NCI-H1048 (cell line): ENCODE results near the gene FAM89A.

Experiments
- DNase-seq: peaks from one replicate; lab custom pipeline; 2025; lab: John Stamatoyannopoulos, UW

The FAM89A gene

DNA sequence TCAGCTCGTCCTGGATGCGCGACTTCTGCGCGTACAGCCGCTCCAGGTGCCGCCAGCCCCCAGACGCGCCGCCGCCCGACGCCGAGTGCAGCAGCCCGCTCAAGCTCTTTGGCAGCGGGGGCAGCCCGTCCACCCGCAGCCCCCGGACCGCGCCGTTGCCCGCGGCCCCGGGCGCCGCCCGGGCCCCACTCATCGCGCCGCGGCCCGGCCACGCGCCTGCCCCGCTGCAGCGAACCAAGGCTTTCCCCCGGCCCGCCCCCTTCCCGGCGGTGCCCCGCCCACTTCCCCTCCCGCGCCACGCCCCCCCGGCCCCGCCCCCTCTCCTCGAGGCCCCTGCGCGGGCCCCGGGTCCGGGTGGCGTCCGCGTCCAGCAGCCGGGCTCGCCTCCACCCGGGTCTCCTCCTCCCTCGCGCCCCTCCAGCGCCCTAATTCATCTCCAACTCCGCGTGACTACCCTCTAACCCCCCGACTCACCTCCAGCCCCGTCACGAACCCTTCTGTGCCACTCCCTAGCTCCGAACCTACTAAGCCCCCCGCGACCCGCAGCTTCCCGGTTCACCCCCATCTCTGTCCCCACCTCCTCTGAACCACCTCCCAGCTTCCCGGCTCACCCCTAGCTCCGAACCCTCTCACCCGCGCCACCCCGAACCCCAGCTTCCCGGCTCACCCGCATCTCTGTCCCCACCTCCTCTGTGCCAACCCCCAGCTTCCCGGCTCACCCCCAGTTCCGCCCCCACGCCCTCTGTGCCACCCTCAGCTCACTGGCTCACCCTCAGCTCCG is at the start of gene FAM89A:
FAM89A (minus strand) TSS at position 236 of the 781 bp plus-strand sequence; CDS start at position 193, 43 bp downstream.
- DNase-seq: no peak

DNA sequence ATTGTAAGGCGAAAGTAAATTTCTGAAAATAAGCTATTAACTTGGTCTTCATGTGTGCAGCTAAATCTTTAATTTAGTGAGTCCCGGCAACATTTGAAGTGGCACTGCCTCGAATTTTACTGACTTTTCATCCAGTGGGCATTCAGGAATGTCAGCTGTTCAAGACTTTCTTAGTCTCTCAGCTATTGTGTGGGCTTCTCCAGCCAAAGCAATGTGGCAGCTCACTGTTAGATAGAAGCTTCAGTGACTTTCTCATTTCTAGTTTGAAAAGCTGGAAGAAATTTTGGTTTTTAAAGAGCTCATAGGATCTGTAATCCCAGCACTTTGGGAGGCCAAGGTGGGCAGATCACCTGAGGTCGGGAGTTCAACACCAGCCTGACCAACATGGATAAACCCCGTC is 44.3 kb upstream of the FAM89A start:
- no peak for DNase-seq

DNA sequence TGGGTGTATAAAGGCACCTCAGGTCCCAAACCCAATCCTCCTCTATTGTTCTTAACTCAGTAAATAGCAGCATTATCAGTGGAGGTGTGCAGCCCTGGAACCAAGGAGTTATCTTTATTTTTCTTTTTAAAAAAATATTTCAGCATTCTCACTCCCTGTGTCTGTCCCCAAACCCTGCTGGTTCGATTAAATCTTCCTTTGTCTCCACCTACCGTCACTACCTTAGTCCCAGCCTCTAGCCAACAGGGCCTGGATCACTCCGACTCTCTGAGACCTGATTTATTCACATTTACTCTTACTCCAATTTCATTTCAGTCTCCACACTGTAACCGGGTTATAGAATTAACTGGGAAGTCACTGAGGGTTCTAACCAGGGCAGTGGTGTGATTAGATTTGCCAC is 39.1 kb upstream of the FAM89A start:
- no peak for DNase-seq

DNA sequence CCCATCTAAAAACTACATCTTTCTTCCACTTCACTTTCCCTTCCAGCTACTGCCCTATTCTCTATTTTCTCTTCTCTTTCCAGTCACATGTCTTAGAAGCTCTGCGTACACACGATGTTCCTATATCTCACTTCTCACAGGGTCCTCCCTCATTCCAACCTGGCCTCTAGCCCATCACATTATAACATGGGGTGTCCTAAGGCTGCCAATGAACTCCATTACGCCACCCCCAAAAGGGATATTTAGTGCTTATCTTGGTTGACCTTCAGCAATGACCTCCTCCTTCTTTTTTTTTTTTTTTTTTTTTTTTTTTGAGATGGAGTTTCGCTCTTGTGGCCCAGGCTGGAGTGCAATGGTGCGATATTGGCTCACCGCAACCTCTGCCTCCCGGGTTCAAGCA is 38.2 kb upstream of the FAM89A start:
- no peak for DNase-seq

DNA sequence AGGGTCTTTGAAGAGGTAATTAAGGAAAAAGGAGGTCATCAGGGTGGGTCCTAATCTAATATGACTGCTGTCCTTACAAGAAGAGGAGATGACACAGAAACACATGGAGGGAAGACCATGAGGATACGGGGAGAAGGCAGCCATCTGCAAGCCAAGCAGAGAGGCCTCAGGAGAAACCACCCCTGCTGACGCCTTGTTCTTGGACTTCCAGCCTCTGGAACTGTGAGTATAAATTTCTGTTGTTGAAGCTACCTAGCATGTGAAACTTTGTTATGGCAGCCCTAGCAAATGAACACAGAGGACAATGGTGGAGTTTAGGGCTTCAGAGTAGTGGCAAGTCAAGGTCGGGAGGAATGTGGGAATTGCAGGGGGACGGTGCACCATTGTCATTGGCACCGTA is 36.7 kb upstream of the FAM89A start:
- DNase-seq: no peak

DNA sequence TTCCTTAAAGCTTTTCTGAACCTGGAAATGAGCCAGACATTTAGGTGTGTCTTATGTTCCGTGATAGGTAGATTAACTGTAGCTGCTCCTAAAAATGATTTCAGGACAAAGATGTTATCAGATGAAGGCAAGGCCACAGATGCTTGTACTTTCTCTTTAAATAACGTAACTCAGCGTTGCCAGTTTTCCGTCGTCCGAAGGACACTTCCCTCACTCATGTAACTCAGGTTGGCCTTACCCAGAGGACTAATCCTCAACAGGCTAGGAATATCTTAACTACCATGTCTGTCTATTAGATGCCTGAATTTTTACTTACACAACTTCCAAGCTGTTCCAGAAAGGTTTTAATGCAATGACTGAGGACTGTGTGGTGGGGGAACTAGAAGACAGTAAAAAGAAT is 35.4 kb upstream of the FAM89A start:
- no peak for DNase-seq

DNA sequence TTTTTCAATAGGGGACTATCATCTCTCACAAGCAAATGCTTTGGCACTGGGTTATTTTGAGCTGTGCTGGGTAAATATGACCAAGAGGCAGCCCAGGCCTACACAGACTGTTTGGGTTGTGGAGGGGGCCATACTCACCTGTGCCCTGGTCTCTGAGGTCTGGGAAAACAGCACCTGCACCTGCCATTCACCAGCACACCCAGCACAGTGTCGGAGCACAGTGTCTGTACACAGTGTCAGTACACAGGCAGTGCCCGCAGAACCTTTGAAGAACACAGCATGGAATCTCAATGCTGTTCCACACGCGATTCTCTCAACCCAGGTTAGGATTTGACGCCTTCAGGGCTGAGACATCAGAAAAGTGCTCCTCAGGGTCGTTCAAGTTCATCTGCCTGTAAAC is 35.0 kb upstream of the FAM89A start:
- DNase-seq: no peak

DNA sequence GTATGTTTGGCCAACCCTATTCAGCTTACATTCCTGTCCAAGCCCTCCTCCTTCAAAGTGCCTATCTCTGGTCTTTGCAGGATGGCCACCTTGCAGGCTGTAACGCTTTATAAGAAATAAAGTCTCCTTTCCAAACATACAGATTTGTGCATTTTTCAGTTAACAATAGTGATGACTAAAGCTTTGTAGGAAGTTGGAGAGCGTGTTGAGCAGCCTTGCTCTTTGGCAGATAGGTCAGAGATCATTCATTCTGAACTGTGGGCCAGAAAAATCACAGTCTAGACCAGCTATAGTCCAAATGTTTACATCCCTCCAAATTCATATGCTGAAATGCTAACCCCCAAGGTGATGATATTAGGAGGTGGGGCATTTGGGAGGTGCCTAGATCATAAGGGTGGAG is 34.0 kb upstream of the FAM89A start:
- no peak for DNase-seq

DNA sequence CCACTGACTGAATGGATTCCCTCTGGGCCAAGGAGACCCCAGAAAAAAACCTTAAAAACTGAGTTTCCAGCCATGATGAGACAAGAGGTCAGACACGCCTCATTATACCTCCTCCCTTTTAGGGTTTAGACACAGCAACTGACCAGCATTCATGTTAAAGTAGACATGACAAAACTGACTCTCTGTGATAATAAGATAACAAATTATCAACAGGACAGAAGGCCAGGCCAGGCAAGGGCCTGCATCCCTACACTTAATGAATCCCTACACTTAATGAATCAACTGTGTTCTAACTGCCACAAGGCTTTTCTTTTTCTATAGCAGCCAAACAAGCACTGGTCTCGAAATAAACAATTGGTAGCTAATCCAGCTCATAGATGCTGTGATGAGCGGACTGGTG is 33.3 kb upstream of the FAM89A start:
- DNase-seq: no peak

DNA sequence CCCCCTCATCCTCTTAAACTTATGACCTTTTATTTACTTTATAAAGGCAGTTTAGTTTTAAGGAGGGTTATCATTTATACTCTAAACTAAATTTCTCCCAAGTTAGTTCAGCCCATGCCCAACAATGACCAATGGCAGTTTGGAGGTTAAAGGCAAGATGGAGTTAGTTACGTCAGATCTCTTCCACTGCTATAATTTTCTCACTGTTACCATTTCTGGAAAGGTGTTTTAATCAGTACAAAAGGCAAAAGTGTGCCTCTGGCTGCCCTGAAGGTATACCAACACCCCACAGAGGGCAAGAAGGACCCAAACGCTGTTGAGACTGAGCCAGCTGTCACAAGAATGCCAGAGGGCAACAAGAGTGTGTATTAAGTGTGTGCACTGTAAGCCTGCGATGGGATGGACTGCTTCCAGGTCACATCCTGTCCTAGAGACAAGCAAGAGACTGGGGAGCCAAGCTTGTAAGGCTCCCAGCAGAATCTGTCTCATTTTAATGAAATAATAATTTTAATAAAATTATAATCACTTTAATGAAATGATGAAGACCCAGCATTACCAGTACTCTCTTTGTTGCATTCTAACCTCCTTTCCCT is 32.5 kb upstream of the FAM89A start:
- no peak for DNase-seq

DNA sequence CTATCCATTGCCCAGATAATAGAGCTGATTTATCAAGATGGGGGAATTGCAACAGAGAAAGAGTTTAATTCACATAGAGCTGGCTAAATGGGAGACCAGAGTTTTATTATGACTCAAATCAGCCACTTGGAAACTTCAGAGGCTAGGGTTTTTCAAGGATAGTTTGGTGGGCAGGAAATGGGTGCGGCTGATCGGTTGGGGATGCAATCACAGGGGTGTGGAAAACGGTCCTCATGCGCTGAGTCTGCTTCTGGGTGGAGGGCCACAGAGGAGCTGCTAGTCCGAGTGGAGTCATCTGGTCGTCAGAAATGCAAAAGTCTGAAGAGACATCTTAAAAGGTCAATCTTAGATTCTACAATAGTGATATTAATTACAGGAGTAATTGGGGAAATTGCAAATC is 32.0 kb upstream of the FAM89A start:
- no peak for DNase-seq

DNA sequence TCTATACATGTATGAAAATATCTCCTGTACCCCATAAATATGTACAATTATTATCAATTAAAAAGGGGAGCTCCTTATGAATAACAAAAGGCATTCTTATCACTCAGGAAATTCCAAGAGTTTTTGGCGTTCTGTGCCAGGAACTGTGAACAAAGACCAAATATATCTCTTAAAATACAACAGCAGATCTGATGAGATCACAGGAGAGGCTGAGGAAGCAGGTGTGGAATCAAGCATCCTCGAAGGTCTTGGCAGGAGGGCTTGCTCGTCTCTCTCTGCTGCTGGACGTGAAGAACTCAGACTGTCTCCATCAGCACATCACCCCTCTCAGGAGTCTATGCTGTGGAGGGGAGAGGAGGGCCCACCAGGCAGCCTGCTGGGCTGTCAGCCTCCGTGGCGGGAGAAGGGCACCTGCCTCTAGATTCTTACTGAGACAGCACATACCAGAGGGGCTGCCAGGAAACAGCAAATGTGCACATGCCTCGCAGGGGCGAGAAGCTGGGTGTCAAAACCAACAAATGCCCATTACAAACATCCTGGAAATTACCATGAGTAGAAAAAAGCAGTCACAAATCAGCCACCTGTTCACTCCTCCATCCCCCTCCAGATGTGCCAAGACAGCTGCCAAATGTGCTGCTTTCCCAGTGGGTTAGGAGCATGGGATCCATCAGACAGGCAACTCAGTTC is 30.8 kb upstream of the FAM89A start:
- no peak for DNase-seq

DNA sequence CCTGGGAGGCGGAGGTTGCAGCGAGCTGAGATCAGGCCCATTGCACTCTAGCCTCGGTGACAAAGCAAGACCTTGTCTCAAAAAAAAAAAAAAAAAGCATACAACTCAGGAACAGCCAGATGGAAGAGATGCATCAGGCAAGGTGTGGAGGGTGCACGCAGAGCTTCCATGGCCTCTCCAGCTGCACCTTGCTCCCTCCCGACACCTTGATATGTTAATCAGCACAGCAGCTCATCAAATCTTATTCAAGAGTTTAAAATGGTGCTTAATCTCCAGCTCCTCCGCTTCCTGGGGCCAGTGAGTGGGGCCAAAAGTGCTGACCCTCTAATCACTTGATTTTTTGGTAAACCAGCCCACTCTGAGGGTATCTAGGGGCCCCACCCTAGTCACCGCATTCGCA is 29.3 kb upstream of the FAM89A start:
- no peak for DNase-seq

DNA sequence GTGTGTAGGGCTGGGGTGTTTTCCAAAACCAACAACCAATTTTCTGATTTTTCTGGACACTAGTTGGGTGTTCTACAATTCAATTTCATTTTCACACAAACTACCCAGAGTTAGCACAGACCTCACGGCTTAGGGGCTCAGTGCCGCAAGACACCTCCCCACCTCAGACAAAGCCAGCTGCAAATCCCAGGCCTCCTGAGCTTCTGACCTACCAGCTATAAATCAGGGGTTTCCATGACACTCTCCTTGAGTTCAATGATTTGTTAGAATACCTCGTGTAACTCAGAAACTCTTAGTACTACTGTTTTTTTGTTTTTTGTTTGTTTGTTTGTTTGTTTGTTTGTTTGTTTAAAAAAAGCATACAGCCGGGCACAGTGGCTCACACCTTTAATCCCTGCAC is 28.7 kb upstream of the FAM89A start:
- no peak for DNase-seq

DNA sequence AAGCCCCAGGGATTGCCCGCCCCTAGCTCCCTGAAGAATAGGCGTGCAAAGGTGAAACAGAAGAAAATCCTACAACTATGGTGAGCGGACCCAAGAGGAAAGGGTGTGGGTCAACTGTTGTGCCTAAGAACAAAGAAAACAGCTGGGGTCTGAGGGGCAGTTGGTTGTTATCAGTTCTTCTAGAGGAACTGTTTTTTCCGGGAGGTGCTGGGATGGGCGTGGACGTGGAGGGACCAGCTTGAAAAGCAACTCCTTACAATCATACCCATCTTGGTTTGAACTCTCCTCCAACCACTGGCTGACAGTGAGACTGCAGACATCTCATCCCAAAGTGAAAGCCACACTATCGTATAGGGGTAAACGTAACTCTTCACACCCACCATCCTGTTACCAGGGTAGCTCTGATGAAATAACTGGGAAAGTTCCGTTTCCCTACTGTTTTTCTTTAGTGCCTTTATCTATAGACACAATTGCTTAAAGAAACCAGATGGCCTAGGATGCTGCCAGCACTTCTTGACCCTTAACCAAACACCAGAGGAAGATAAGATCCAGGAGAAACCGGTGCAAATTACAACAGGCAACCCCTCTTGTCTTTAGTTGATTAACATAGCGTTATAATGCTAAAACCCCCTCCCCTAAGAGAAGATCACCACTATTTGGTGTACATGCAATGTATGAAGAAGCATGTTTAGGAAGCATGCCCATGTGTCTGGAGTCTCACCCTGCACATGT is 25.6 kb upstream of the FAM89A start:
- DNase-seq: no peak

DNA sequence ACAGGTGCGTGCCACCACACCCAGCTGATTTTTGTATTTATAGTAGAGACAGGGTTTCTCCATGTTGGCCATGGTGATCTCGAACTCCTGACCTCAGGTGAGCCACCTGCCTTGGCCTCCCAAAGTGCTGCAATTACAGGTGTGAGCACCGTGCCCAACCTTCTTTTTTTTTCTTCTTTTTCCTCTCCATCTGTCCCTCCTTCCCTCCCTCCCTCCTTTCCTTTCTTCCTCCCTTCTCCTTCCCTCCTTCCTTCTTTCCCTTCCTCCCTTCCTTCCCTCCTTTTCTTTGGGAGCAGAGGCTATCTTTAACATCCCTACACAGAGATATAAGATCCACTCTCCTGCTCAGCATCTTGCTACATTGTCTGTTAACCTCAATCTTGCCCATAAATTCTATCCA is 24.4 kb upstream of the FAM89A start:
- no peak for DNase-seq

DNA sequence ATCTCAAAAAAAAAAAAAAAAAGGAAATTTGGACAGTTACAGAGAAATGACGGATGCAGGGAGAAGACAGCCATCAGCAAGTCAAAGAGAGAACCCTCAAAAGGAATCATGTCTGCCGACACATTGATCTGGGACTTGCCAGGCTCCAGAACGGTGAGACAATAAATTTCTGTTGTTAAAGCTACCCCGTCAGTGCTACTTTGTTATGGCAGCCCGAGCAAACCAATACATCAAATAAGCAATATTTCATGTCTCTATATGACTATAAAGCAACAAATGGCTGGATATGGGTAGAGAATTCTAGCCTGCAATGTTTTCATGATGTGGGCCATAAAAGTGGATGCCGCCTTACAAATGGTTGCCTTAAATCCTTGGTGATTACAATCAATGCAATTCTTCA is 23.3 kb upstream of the FAM89A start:
- no peak for DNase-seq

DNA sequence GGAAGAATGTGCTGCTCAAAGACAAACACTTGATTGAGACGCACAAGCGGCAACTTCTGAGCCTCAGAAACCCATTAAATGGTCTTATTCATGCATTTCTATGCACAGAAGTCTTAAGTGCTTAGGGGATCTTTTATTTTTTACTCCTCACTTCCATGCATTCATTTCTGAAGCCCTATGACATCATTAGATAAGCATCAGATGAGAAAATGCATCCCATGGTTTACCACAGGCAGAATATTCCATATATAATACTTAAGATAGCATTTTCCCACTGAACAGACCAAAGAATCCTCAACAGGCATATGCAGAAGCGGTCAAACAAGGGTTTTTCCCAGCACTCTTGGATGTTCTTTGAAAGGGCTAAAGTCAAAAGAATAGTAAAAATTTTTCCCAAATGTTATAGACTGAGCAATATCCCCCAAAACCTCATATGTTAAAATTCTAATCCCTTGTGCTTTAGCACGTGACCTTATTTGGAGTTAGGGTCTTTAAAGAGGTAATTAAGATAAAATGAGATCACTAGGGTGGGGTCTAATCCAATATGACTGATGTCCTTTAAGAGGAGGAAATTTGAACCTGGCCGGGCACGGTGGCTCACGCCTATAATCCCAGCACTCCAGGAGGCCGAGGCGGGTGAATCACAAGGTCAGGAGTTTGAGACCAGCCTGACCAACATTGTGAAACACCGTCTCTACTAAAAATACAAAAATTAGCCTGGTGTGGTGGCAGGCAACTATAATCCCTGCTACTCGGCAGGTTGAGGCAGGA is 22.6 kb upstream of the FAM89A start:
- DNase-seq: no peak

DNA sequence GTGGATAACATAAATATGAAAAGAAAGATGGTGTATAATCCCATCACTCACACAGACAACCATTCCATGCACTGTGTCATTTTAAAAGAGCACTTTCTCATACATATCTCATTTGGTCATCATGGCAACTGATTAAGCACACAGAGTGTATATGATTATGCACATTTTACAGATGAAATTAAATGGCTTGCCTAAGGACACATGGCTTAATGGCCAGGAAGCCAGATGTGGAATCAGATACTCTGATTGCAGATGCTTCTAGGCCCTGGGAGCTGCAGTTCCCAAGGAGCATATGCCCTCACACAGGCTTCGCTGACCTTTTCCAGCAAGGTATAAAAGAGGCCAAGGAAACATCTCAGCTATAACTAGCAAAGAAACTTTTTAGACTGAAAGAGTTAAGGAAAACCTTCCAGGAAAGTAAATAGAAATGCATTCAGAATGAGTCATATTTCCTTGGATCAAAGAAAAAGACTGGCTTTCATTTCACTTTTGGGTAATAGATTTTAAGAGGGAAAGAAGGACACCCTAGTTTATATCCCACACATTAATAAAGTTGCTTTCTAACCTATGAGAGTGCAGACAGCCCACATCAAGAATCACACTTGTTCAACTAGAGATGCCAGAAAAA is 19.6 kb upstream of the FAM89A start:
- DNase-seq: no peak

DNA sequence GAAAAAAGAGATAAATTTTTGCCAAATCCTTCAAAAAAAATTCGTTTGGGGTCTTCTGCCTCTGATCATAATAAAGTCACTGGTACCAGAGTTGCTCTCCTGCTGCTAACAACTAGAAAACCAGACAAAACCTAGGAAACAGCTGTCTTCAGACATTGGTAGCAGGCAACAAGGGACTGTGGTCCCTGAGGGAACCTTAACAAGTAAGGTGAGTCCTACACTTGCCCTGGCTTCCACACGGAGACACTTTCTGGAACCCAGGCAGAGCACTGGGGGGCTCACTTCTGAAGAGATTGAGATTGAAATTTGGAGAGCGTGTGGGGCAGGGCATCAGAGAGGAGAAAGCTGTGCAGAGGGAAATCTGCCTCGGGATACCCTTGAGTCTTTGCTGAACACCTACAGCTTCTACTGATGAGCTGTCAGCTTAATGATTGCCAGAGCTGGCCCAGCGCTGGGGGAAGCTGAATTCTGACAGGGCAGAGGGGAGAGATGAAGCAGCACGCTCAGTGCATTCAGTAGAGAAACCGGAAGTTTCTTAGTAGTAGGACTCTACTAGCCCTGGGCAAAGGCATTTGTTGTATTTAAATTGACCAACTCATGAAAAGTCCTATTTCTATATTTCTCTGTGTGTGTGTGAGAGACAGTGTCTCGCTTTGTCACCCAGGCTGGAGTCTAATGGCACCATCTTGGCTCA is 18.5 kb upstream of the FAM89A start:
- DNase-seq: no peak

DNA sequence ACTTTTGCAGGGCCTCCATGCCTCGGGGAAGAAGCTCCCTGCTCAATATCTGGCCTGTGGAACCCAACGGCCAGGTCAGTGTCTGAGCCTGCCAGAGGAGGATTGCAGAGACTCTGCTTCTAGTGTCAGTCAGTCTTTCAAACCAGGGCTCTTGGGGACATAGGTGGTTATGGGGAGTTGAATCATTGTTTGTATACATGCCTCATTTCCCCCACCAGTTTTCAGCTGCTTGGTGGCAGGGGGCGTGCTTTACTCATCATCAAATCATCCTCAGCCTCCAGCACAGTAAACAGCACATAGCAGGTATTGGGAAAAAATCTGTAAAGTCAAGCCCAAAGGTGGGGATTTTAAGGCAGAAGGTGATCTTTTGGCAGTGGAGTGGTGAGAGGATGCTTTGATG is 17.4 kb upstream of the FAM89A start:
- no peak for DNase-seq
